ENCODE measurements around the gene EHD3.

DNA sequence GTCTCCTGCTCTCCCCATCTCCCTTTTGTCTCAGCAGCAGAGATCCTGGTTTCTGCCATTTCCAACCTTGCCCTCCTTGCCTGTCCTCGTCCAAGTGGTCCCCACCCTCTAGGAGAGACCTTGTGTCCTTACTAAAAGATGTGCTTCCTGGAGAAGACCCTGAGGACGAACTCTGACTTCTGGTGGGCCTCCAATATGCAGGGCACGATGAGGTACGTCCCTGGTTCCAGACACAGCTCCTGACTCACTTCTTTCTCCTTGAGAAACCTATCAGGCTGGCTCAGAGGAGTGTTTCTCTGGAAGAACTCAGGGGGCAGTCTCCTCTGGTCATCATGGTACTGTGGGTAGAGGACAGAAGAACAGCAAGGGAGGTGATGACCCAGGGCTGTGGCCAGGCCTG is 44.8 kb upstream of the EHD3 start:
- TF ChIP-seq, protein P1, sequence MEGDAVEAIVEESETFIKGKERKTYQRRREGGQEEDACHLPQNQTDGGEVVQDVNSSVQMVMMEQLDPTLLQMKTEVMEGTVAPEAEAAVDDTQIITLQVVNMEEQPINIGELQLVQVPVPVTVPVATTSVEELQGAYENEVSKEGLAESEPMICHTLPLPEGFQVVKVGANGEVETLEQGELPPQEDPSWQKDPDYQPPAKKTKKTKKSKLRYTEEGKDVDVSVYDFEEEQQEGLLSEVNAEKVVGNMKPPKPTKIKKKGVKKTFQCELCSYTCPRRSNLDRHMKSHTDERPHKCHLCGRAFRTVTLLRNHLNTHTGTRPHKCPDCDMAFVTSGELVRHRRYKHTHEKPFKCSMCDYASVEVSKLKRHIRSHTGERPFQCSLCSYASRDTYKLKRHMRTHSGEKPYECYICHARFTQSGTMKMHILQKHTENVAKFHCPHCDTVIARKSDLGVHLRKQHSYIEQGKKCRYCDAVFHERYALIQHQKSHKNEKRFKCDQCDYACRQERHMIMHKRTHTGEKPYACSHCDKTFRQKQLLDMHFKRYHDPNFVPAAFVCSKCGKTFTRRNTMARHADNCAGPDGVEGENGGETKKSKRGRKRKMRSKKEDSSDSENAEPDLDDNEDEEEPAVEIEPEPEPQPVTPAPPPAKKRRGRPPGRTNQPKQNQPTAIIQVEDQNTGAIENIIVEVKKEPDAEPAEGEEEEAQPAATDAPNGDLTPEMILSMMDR (conservative IDR thresholded peaks at IDR 0.05; ENCODE audit: low read length): no peak
- no peak for TF ChIP-seq EZH2phosphoT487 (IDR thresholded peaks at IDR 0.05; ENCODE audit: borderline replicate concordance)

Measured in Loucy (cell line).